Spleen (tissue), 7 donors: ENCODE measurements around the gene ICAM1.

Source experiments
- POLR2A ChIP-seq, 3 donors: fragments of 450-650 bp; IDR thresholded peaks; one replicate each; pipeline ENCODE4 v1.5.1; 2017; ENCODE audit warnings: antibody characterized with exemption in 3 of 3, mild to moderate bottlenecking in 1 of 3
- POLR2AphosphoS5 ChIP-seq, 3 donors: sonication (generic); formaldehyde crosslinking; IDR thresholded peaks; one replicate each; pipeline ENCODE4 v1.5.1; 2017; ENCODE audit warnings: antibody characterized with exemption in 3 of 3
- TF ChIP-seq, protein P1 (sequence below), 11 experiments: fragments of 200-600 bp in 7 of 11; fragments of 450-650 bp in 4 of 11; sonication (generic) in 4 of 11; IDR thresholded peaks in 8 of 11; conservative IDR thresholded peaks in 3 of 11; 1 replicate in 7 of 11; 2 replicates in 4 of 11; pipeline versions ENCODE4 v1.4.0 to v1.8.0; 2016 to 2021; ENCODE audit warnings: antibody characterized with exemption in 11 of 11, inconsistent platforms in 4 of 11, mild to moderate bottlenecking in 1 of 11
- donor health status: DM: no; HTN: no; CAD: no; lungs with moderate emphysema.
- donor health status: DM: no; HTN: no; CAD: no.
- donor health status: DM: no; HTN: no; CAD: no.

DNA sequence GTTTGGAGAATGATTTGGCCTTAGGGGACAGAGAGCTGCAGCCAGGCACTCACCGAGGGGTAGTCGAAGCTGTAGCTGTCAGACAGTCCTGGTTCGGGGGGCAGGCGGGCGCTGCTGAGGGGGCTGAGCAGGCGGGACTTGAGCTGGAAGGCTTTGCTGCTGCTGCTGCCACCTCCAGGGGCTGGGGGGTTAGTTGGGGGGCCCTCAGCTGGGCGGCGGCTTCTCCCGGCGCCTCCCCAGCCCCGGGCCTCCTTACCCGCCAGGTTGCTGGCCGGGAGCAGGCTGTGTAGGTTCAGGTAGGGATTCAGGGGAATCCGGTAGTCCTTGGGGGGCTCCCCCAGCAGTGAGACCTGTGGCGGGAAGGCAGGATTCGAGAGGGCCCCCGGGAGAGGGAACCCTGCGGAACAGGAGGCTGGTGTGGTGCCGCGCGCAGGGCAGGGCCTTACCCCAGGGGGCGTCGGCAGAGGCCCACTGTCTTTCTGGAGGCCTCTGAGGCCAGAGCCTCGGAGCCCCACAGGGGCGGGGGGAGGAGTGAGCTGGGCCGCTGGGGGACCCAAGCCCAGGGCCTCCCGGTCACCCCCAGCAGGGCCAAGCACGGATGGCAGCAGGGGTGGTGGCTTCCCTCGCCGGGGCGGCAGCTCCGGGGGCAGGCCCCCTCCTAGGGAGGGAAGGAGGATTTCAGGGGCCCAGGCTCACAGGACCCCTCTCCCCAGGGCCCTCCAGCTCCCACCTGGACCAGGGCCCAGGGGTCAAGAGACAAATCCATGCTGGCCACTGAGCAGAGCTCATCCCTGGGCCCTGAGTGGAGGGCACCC is 49.9 kb downstream of the ICAM1 start:
- no peak for TF ChIP-seq POLR2A (IDR thresholded peaks at IDR 0.05)
- TF ChIP-seq, protein P1, sequence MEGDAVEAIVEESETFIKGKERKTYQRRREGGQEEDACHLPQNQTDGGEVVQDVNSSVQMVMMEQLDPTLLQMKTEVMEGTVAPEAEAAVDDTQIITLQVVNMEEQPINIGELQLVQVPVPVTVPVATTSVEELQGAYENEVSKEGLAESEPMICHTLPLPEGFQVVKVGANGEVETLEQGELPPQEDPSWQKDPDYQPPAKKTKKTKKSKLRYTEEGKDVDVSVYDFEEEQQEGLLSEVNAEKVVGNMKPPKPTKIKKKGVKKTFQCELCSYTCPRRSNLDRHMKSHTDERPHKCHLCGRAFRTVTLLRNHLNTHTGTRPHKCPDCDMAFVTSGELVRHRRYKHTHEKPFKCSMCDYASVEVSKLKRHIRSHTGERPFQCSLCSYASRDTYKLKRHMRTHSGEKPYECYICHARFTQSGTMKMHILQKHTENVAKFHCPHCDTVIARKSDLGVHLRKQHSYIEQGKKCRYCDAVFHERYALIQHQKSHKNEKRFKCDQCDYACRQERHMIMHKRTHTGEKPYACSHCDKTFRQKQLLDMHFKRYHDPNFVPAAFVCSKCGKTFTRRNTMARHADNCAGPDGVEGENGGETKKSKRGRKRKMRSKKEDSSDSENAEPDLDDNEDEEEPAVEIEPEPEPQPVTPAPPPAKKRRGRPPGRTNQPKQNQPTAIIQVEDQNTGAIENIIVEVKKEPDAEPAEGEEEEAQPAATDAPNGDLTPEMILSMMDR (IDR thresholded peaks at IDR 0.05 in 8 of 11, conservative IDR thresholded peaks at IDR 0.05 in 3 of 11), result no peak
- TF ChIP-seq POLR2AphosphoS5 (IDR thresholded peaks at IDR 0.05), result peak in 1 of 3 donors; percentile 12
